ENCODE results near the gene MRPL11.
"Not testable (repeated sequence)": the region's sequence is repeated elsewhere in the genome, so short reads cannot be mapped to it uniquely, and the experiment has no call there.

DNA sequence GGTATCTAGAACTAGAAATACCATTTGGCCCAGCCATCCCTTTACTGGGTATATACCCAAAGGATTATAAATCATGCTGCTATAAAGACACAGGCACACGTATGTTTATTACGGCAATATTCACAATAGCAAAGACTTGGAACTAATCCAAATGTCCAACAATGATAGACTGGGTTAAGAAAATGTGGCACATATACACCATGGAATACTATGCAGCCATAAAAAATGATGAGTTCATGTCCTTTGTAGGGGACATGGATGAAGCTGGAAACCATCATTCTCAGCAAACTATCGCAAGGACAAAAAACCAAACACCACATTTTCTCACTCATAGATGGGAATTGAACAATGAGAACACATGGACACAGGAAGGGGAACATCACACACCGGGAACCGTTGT lies 25.5 kb upstream of the MRPL11 start:
- TF ChIP-seq CTCF (IDR thresholded peaks at IDR 0.05); EZH2 (IDR thresholded peaks at IDR 0.05; ENCODE audit: borderline replicate concordance, insufficient read depth, low read depth, low read length, poor library complexity, severe bottlenecking): not testable (repeated sequence)
